ENCODE data around the gene BDKRB1. TPM values are rescaled to one million over a fixed set of nuclear protein-coding genes. Genes with fewer than 3 reads are reported as not detected.

The BDKRB1 gene
- total RNA-seq, 1 experiment from 2014 or later, result not detected

DNA sequence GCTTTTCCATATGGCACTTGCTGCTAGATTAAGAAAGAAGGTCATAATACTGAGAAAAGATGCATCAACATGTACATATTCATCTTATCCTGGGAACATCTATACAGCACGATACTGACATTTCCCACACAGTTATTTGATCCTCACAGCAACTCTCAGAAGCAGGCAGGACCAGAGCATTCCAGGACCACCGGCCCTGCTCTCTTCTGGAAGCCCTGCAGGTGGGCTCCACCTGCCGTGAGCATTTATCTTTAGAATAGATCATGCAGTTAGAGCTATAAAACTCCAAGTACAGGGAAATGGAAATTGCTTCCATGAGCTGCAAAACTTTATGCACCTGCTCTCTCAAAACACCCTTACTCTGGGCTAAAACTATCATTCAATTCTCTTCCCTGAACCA lies 5.5 kb upstream of the BDKRB1 start:
- H3K36me3 ChIP-seq (ENCODE audit: control insufficient read depth, insufficient read depth, low read length), result no peaks in the 10 kb centered on the region
- ChIA-PET POLR2A (no interaction called here), CTCF (no interaction called here)
- H3K4me1 ChIP-seq (ENCODE audit: control insufficient read depth, insufficient read depth, low read length), result no peaks in the 10 kb centered on the region
- no peak overlapping the region for H3K27ac ChIP-seq (ENCODE audit: low read length)
- in situ Hi-C loops (cut with HindIII; ENCODE audit: low pct_unique_long_range_greater_than_20kb, low sequenced_read_pairs), result no loop called here
- no peak overlapping the region for H3K4me3 ChIP-seq (ENCODE audit: low read depth in 2 of 2, low read length in 2 of 2)
- TF ChIP-seq, protein P1, sequence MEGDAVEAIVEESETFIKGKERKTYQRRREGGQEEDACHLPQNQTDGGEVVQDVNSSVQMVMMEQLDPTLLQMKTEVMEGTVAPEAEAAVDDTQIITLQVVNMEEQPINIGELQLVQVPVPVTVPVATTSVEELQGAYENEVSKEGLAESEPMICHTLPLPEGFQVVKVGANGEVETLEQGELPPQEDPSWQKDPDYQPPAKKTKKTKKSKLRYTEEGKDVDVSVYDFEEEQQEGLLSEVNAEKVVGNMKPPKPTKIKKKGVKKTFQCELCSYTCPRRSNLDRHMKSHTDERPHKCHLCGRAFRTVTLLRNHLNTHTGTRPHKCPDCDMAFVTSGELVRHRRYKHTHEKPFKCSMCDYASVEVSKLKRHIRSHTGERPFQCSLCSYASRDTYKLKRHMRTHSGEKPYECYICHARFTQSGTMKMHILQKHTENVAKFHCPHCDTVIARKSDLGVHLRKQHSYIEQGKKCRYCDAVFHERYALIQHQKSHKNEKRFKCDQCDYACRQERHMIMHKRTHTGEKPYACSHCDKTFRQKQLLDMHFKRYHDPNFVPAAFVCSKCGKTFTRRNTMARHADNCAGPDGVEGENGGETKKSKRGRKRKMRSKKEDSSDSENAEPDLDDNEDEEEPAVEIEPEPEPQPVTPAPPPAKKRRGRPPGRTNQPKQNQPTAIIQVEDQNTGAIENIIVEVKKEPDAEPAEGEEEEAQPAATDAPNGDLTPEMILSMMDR (IDR thresholded peaks at IDR 0.05), result no peak
- TF ChIP-seq SIN3A (IDR thresholded peaks at IDR 0.05; ENCODE audit: borderline replicate concordance, insufficient read depth, low read depth, low read length), result no peak
- TF ChIP-seq POLR2AphosphoS5 (IDR thresholded peaks at IDR 0.05; ENCODE audit: low read depth, low read length), result no peak
- TF ChIP-seq TCF7L2 (IDR thresholded peaks at IDR 0.05; ENCODE audit: low read depth, low read length), result no peak
- TF ChIP-seq, protein P2, sequence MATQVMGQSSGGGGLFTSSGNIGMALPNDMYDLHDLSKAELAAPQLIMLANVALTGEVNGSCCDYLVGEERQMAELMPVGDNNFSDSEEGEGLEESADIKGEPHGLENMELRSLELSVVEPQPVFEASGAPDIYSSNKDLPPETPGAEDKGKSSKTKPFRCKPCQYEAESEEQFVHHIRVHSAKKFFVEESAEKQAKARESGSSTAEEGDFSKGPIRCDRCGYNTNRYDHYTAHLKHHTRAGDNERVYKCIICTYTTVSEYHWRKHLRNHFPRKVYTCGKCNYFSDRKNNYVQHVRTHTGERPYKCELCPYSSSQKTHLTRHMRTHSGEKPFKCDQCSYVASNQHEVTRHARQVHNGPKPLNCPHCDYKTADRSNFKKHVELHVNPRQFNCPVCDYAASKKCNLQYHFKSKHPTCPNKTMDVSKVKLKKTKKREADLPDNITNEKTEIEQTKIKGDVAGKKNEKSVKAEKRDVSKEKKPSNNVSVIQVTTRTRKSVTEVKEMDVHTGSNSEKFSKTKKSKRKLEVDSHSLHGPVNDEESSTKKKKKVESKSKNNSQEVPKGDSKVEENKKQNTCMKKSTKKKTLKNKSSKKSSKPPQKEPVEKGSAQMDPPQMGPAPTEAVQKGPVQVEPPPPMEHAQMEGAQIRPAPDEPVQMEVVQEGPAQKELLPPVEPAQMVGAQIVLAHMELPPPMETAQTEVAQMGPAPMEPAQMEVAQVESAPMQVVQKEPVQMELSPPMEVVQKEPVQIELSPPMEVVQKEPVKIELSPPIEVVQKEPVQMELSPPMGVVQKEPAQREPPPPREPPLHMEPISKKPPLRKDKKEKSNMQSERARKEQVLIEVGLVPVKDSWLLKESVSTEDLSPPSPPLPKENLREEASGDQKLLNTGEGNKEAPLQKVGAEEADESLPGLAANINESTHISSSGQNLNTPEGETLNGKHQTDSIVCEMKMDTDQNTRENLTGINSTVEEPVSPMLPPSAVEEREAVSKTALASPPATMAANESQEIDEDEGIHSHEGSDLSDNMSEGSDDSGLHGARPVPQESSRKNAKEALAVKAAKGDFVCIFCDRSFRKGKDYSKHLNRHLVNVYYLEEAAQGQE (IDR thresholded peaks at IDR 0.05; ENCODE audit: insufficient read depth in 1 of 2, low read depth in 2 of 2, low read length in 1 of 2), result no peak
- H3K27me3 ChIP-seq (ENCODE audit: control insufficient read depth, insufficient read depth, low read length), result no peaks in the 10 kb centered on the region
- DNase-seq (ENCODE audit: low read depth, low spot score) (no peak), ATAC-seq (no peak)
- no peaks in the 10 kb centered on the region for H3K9me3 ChIP-seq (ENCODE audit: control insufficient read depth, insufficient read depth, low read depth, low read length)
- intact Hi-C loops (cut with micrococcal nuclease; ENCODE audit: unreplicated experiment), result no loop called here
- BruUV-seq (replicated peaks), result no TSS peak

DNA sequence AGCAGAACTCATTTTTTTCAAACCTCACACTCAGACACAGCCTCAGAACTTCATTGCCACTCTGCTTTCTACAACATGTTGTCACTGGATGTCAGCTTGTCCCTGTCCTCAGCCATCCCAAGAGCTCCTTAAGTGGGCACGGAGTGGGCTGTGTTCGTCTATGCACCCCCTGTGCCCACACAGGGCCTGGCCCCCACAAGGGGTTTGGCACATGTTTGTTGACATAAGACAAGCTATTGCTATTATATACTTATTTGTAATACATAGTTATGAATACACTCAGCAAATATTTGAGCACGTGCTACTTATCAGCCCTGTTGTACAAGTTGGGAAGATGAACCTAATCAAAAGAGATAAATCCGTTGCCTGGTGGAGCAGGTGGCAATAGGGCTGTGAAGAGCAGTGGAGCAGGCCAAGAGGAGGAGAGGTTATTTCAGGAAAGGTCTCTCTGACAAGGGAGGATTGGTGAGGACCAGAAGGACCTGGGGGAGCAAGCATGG lies 4.3 kb upstream of the BDKRB1 start:
- TF ChIP-seq, protein P2 (IDR thresholded peaks at IDR 0.05; ENCODE audit: insufficient read depth in 1 of 2, low read depth in 2 of 2, low read length in 1 of 2), result no peak
- TF ChIP-seq POLR2AphosphoS5 (IDR thresholded peaks at IDR 0.05; ENCODE audit: low read depth, low read length) (no peak), TCF7L2 (IDR thresholded peaks at IDR 0.05; ENCODE audit: low read depth, low read length) (no peak), SIN3A (IDR thresholded peaks at IDR 0.05; ENCODE audit: borderline replicate concordance, insufficient read depth, low read depth, low read length) (no peak)
- TF ChIP-seq, protein P1 (IDR thresholded peaks at IDR 0.05), result no peak
- intact Hi-C loops (cut with micrococcal nuclease; ENCODE audit: unreplicated experiment) (no loop called here), in situ Hi-C loops (cut with HindIII; ENCODE audit: low pct_unique_long_range_greater_than_20kb, low sequenced_read_pairs) (no loop called here)
- Histone ChIP-seq H3K36me3 (ENCODE audit: control insufficient read depth, insufficient read depth, low read length) (no peaks in the 10 kb centered on the region), H3K27me3 (ENCODE audit: control insufficient read depth, insufficient read depth, low read length) (peaks cover 6% of the 10 kb centered on the region), H3K27ac (ENCODE audit: low read length) (no peak overlapping the region), H3K4me3 (ENCODE audit: low read depth in 2 of 2, low read length in 2 of 2) (no peak overlapping the region), H3K9me3 (ENCODE audit: control insufficient read depth, insufficient read depth, low read depth, low read length) (no peaks in the 10 kb centered on the region), H3K4me1 (ENCODE audit: control insufficient read depth, insufficient read depth, low read length) (no peaks in the 10 kb centered on the region)
- ChIA-PET POLR2A (no interaction called here), CTCF (no interaction called here)
- BruUV-seq (replicated peaks), result no TSS peak
- ATAC-seq (no peak), DNase-seq (ENCODE audit: low read depth, low spot score) (no peak)
